ENCODE results near the gene GRPR.
A peak's percentile ranks its signal among the peaks of the same experiment; 100 is the strongest.

Gene GRPR

GRCh38 chrX:16101581-16101980, 21.8 kb upstream of the GRPR start:
- Histone ChIP-seq H3K36me3 (no peaks in the 10 kb centered on the region), H3K4me1 (ENCODE audit: control insufficient read depth in 1 of 2, insufficient read depth in 1 of 2, low read depth in 1 of 2, low read length in 1 of 2) (peaks cover 6 to 12% of the 10 kb centered on the region in 2 experiments), H3K27me3 (no peaks in the 10 kb centered on the region), H3K27ac (no peak overlapping the region), H3K4me3 (ENCODE audit: low read depth in 1 of 2, low read length in 1 of 2) (no peak overlapping the region), H3K9me3 (no peaks in the 10 kb centered on the region)
- TF ChIP-seq CTCF (IDR thresholded peaks at IDR 0.05): no peak

GRCh38 chrX:16103625-16104024, 19.7 kb upstream of the GRPR start:
- no peaks in the 10 kb centered on the region for H3K27me3 ChIP-seq
- H3K36me3 ChIP-seq: no peaks in the 10 kb centered on the region
- H3K4me1 ChIP-seq (ENCODE audit: control insufficient read depth in 1 of 2, insufficient read depth in 1 of 2, low read depth in 1 of 2, low read length in 1 of 2): peaks cover 5 to 6% of the 10 kb centered on the region in 2 experiments
- no peak overlapping the region for H3K27ac ChIP-seq
- TF ChIP-seq CTCF (IDR thresholded peaks at IDR 0.05): no peak
- H3K4me3 ChIP-seq (ENCODE audit: low read depth in 1 of 2, low read length in 1 of 2): no peak overlapping the region
- H3K9me3 ChIP-seq: no peaks in the 10 kb centered on the region

GRCh38 chrX:16112428-16112827, 10.9 kb upstream of the GRPR start:
- H3K27me3 ChIP-seq: no peaks in the 10 kb centered on the region
- H3K27ac ChIP-seq: no peak overlapping the region
- no peaks in the 10 kb centered on the region for H3K36me3 ChIP-seq
- H3K9me3 ChIP-seq: no peaks in the 10 kb centered on the region
- peaks cover 4% of the 10 kb centered on the region in 2 experiments for H3K4me1 ChIP-seq (ENCODE audit: control insufficient read depth in 1 of 2, insufficient read depth in 1 of 2, low read depth in 1 of 2, low read length in 1 of 2)
- no peak for TF ChIP-seq CTCF (IDR thresholded peaks at IDR 0.05)
- H3K4me3 ChIP-seq (ENCODE audit: low read depth in 1 of 2, low read length in 1 of 2): no peak overlapping the region

- TF ChIP-seq CTCF (IDR thresholded peaks at IDR 0.05): no peak
- Histone ChIP-seq H3K36me3 (no peaks in the 10 kb centered on the region), H3K4me1 (ENCODE audit: control insufficient read depth in 1 of 2, insufficient read depth in 1 of 2, low read depth in 1 of 2, low read length in 1 of 2) (peaks cover 4% of the 10 kb centered on the region in 2 experiments), H3K27me3 (no peaks in the 10 kb centered on the region), H3K27ac (peak overlapping the region; percentile 23), H3K4me3 (ENCODE audit: low read depth in 1 of 2, low read length in 1 of 2) (no peak overlapping the region), H3K9me3 (no peaks in the 10 kb centered on the region)
Observed at GRCh38 chrX:16113978-16114565, 9.3 kb upstream of the GRPR start.

GRCh38 chrX:16114611-16115010, 8.8 kb upstream of the GRPR start:
- no peaks in the 10 kb centered on the region for H3K9me3 ChIP-seq
- TF ChIP-seq CTCF (IDR thresholded peaks at IDR 0.05): no peak
- no peaks in the 10 kb centered on the region for H3K36me3 ChIP-seq
- no peaks in the 10 kb centered on the region for H3K27me3 ChIP-seq
- peaks cover 4 to 8% of the 10 kb centered on the region in 2 experiments for H3K4me1 ChIP-seq (ENCODE audit: control insufficient read depth in 1 of 2, insufficient read depth in 1 of 2, low read depth in 1 of 2, low read length in 1 of 2)
- no peak overlapping the region for H3K4me3 ChIP-seq (ENCODE audit: low read depth in 1 of 2, low read length in 1 of 2)
- no peak overlapping the region for H3K27ac ChIP-seq
